Small intestine (tissue), 7 donors: ENCODE measurements around the gene OVCH2. TPM values are rescaled to one million over a fixed set of nuclear protein-coding genes. Genes with fewer than 3 reads are reported as not detected.

Source experiments
- DNase-seq, 2 donors: peaks; one replicate each; pipeline versions ENCODE4 v3.0.0 to v3.0.0-alpha.2; 2013
- FAIRE-seq: peaks from 2 replicates; lab custom pipeline; 2012; peaks lifted over from hg19 to GRCh38; lab: Jason Lieb, UNC
- H3K27ac ChIP-seq, 3 donors: one replicate each; pipeline ENCODE4 v1.5.1; 2013; ENCODE audit warnings: low read length in 2 of 3, mild to moderate bottlenecking in 2 of 3, control low read depth in 1 of 3, inconsistent platforms in 1 of 3, low read depth in 1 of 3, moderate library complexity in 1 of 3
- H3K27me3 ChIP-seq, 3 donors: one replicate each; pipeline ENCODE4 v1.6.1; 2013; ENCODE audit warnings: low read length in 3 of 3, inconsistent platforms in 1 of 3; ENCODE audit not compliant: control insufficient read depth in 3 of 3, insufficient read depth in 3 of 3
- H3K36me3 ChIP-seq, 3 donors: one replicate each; pipeline ENCODE4 v1.6.1; 2013; ENCODE audit warnings: low read length in 3 of 3, inconsistent platforms in 1 of 3, low read depth in 1 of 3, mild to moderate bottlenecking in 1 of 3, moderate library complexity in 1 of 3; ENCODE audit not compliant: control insufficient read depth in 3 of 3, insufficient read depth in 2 of 3
- H3K4me1 ChIP-seq, 3 donors: one replicate each; pipeline ENCODE4 v1.6.1; 2013; ENCODE audit warnings: low read length in 2 of 3, inconsistent platforms in 1 of 3, low read depth in 1 of 3, mild to moderate bottlenecking in 1 of 3, moderate library complexity in 1 of 3; ENCODE audit not compliant: control insufficient read depth in 3 of 3, insufficient read depth in 2 of 3
- H3K4me3 ChIP-seq, 3 donors: one replicate each; pipeline ENCODE4 v1.5.1; 2013; ENCODE audit warnings: low read length in 3 of 3, control low read depth in 1 of 3, inconsistent platforms in 1 of 3, low read depth in 1 of 3, mild to moderate bottlenecking in 1 of 3, moderate library complexity in 1 of 3
- H3K9me3 ChIP-seq, 2 donors: one replicate each; pipeline ENCODE4 v1.6.1; 2013; ENCODE audit warnings: low read depth in 1 of 2, low read length in 1 of 2; ENCODE audit not compliant: control insufficient read depth in 2 of 2, insufficient read depth in 1 of 2
- WGBS, 3 donors: extraction: QIAGEN DNeasy Blood & Tissue Kit; methylation state at CpG; one replicate each; pipeline ENCODE4 v1.1.7; 2013; 5-methylcytosine and 5-hydroxymethylcytosine counted together
- polyA plus RNA-seq, 4 donors: library from polyadenylated mRNA; stranded (reverse) in 3 of 4; unstranded in 1 of 4; fragments of 200-250 nt in 3 of 4; fragments of 120-200 nt in 1 of 4; gene quantifications; one replicate each; pipeline versions ENCODE4 v1.2.1 to v1.2.3, GENCODE V29; 2013
- donor health status: healthy with polysubstance abuse.
- donor health status: control.
- donor health status: control.
- donor health status: Bipolar disorder and iron deficiency.
- donor health status: healthy.

Gene OVCH2
- polyA plus RNA-seq, 4 donors = 0.19 TPM; not detected in 3

GRCh38 chr11:7643314-7643713 is 63.0 kb downstream of the OVCH2 start:
- FAIRE-seq = no peak
- DNase-seq = no peak
- H3K27me3 ChIP-seq = no peaks in the 10 kb centered on the region
- H3K27ac ChIP-seq = no peak overlapping the region
- no peak overlapping the region for H3K4me3 ChIP-seq
- H3K36me3 ChIP-seq = peaks cover 11 to 41% (median 18%) of the 10 kb centered on the region in 3 donors
- H3K9me3 ChIP-seq = no peaks in the 10 kb centered on the region
- WGBS, 3 donors = 81 to 90% (median 84%) methylated on average over 4 of the region's 4 CpGs
- H3K4me1 ChIP-seq = peaks cover 0 to 24% (median 4%) of the 10 kb centered on the region in 3 donors

DNA sequence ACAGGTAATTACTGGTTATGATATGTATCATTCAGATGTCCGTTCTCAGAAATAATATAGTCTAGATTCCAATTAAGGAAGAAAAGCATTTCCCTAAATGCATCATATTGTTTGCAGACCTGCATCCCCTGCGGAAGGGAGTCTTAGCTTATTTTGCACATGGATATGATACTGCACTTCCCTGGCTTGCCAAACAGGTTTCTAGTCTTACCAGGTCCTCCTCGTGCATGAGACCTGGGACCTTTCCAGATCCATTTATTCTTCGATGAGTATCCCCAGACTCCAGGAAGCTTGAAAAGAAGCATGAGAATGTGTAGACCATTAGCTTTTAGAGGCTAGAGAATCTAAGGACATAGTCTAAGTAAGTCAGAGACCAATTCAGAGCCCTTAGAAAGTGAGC is 63.5 kb downstream of the OVCH2 start:
- no peaks in the 10 kb centered on the region for H3K9me3 ChIP-seq
- peaks cover 11 to 40% (median 19%) of the 10 kb centered on the region in 3 donors for H3K36me3 ChIP-seq
- FAIRE-seq = no peak
- no peaks in the 10 kb centered on the region for H3K27me3 ChIP-seq
- H3K27ac ChIP-seq = no peak overlapping the region
- DNase-seq = no peak
- WGBS, 3 donors = 23 to 74% (median 47%) methylated on average over 4 of the region's 4 CpGs
- peaks cover 0 to 21% (median 4%) of the 10 kb centered on the region in 3 donors for H3K4me1 ChIP-seq
- H3K4me3 ChIP-seq = no peak overlapping the region

DNA sequence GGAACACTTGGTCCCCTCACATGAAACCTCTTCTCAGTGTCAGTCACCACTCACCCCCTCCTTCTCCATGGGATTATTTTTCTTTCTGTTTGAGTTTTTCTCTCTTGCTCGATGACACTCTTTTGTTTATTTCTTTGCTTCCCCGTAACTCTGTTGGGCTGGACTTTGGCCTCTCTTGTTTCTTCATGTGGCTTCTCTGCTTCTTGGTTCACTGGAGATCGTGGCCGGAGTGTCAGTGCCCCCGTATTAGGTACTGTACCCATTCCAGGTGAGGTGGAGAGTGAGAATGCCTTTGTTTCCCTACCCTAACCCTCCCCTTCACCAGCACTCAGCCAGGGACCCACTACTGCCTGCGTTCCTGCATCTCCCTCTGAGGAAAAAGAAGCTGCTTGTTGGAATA is 65.5 kb downstream of the OVCH2 start:
- Histone ChIP-seq H3K36me3 (peaks cover 14 to 55% (median 26%) of the 10 kb centered on the region in 3 donors), H3K27me3 (no peaks in the 10 kb centered on the region), H3K4me1 (peaks cover 0 to 15% (median 4%) of the 10 kb centered on the region in 3 donors), H3K27ac (peak overlapping the region in 1 of 3 donors; percentile 79), H3K9me3 (no peaks in the 10 kb centered on the region), H3K4me3 (no peak overlapping the region)
- peak; percentile 58 to 68 for DNase-seq
- FAIRE-seq = no peak
- 39 to 68% (median 56%) methylated on average over 6 of the region's 6 CpGs for WGBS, 3 donors

DNA sequence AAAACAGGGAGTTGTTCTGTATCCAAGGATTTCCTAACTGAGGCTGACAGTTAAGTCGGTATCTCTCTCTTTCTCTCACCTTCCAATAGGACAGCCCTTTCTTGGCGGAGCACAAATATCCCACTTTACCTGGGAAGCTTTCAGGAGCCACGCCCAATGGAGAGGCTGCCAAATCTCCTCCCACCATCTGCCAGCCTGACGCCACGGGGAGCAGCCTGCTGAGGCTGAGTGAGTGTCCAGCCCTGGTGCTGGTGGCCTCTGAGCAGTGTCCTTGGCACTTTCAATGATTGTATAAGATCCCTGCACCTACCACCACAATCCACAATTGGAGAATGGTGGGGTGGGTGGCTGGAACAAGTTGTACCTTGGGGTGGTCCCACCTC is 66.6 kb downstream of the OVCH2 start:
- no peak overlapping the region for H3K4me3 ChIP-seq
- H3K9me3 ChIP-seq = no peaks in the 10 kb centered on the region
- WGBS, 3 donors = 17 to 60% (median 38%) methylated on average over 5 of the region's 5 CpGs
- FAIRE-seq = no peak
- H3K27ac ChIP-seq = peak overlapping the region in 2 of 3 donors; percentile 67 to 79
- peaks cover 12 to 59% (median 27%) of the 10 kb centered on the region in 3 donors for H3K36me3 ChIP-seq
- DNase-seq = peak; percentile 22 to 79
- no peaks in the 10 kb centered on the region for H3K27me3 ChIP-seq
- peaks cover 0 to 15% (median 4%) of the 10 kb centered on the region in 3 donors for H3K4me1 ChIP-seq

Other genes starting within 250 kb of the OVCH2 start
- gene OLFML1, start 221.0 kb downstream of the OVCH2 start, polyA plus RNA-seq = 1 to 10 TPM in 2 of 4 donors, under 1 TPM in 1, not detected in 1; 0.81 to 7.7 (median 2.5) TPM
- 10 to 100 TPM; 26.5 to 71.7 (median 62.4) TPM for gene PPFIBP2, start 192.5 kb downstream of the OVCH2 start, polyA plus RNA-seq
- 1 to 10 TPM; 1.1 to 4.4 (median 3.5) TPM for gene CYB5R2, start 33.0 kb downstream of the OVCH2 start, polyA plus RNA-seq
- gene OR5P2, start 90.5 kb upstream of the OVCH2 start, polyA plus RNA-seq = not detected
- not detected for gene OR5P3, start 124.4 kb upstream of the OVCH2 start, polyA plus RNA-seq
- gene OR10A6, start 224.8 kb upstream of the OVCH2 start, polyA plus RNA-seq = under 1 TPM in 1 of 4 donors, not detected in 3; 0.04 TPM
- gene OR10A3, start 235.2 kb upstream of the OVCH2 start, polyA plus RNA-seq = under 1 TPM in 1 of 4 donors, not detected in 3; 0.01 TPM